ENCODE data around the gene MAGEA9B. TPM values are rescaled to one million over a fixed set of nuclear protein-coding genes. Genes with fewer than 3 reads are reported as not detected.
A peak's percentile ranks its signal among the peaks of the same experiment; 100 is the strongest.

MAGEA9B gene
- total RNA-seq, 1 experiment from 2014 or later: not detected

DNA sequence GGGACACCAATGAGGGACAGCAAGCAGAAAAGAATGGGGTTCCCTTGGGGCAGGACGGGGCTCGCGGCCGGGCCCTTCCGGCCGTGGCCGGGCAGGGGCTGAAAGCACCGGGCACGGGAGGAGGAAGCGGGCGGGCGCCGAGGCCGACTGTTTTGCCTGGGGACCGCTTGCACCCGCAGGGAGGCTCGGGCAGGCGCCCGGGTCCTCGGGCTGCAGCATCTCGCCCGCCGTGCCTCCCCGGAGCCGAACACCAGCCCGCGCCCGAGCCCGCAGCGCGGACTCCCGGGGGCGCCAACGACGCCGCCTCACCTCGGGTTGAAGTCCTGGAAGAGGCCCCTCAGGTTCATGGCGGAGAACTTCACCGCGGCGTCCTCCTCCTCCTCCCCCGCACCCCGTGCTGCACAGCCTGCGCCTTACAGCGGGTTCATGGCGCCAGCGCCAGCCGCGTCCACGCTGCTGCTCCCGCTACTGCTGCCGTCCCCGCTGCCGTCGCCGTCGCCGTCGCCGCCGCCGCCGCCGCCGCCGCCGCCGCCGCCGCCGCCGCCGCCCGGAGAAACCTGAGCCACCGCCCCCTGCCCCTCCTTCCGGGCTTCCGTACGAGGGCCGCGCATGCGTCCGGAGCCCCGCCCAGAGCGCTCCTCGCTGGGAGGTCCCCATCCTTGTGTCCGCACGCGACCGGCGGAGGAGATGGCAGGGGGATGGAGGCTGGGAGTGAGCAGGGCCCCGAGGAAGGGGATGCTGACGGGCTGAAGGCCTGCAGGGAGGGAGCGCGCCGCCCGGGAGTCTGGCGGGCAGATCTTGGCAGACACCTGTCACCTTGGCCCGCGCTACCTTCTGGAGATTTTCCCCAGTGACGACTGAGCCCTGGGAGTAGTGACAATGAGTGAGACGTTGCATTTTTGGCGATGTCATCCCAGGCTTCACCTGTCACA is 44.2 kb upstream of the MAGEA9B start, which contains the start of gene TMEM185A:
Gene TMEM185A, minus strand, starts transcription at position 559 of the 932 bp plus-strand sequence. Its CDS starts 212 bp downstream, at position 347.
- no peak within 1 kb of the TSS for H3K27ac ChIP-seq (ENCODE audit: insufficient read length, low read depth, low read length)
- H3K79me1 ChIP-seq (ENCODE audit: insufficient read depth, low read depth, low read length, poor library complexity, severe bottlenecking): no peaks in the 10 kb centered on the region
- H2BK20ac ChIP-seq (ENCODE audit: low read depth, low read length, poor library complexity, severe bottlenecking): no peak within 1 kb of the TSS
- Mint-ChIP-seq H3K4me3 (peak within 1 kb of the TSS; percentile 91 to 96), H3K4me1 (peaks cover 16 to 22% of the 10 kb centered on the region in 2 experiments), H3K27me3 (ENCODE audit: low read depth) (peaks cover 36% of the 10 kb centered on the region), H3K27ac (peak within 1 kb of the TSS; percentile 52 to 95 (median 75); a peak in 4 of 7 replicates), H3K9me3 (peaks cover 72 to 73% of the 10 kb centered on the region in 2 experiments), H3K36me3 (ENCODE audit: insufficient read depth in 1 of 3, low read depth in 3 of 3) (peaks cover 0 to 9% (median 5%) of the 10 kb centered on the region in 3 experiments; a peak in 3 of 7 replicates)
- H2AK5ac ChIP-seq (ENCODE audit: insufficient read length, low read length): no peak within 1 kb of the TSS
- H3K56ac ChIP-seq (ENCODE audit: insufficient read length, low read depth, low read length): no peak within 1 kb of the TSS
- H3K18ac ChIP-seq (ENCODE audit: insufficient read length, low read depth, low read length): no peak within 1 kb of the TSS
- H3K4me1 ChIP-seq (ENCODE audit: insufficient read depth, low read length): no peaks in the 10 kb centered on the region
- TF ChIP-seq, protein P1, sequence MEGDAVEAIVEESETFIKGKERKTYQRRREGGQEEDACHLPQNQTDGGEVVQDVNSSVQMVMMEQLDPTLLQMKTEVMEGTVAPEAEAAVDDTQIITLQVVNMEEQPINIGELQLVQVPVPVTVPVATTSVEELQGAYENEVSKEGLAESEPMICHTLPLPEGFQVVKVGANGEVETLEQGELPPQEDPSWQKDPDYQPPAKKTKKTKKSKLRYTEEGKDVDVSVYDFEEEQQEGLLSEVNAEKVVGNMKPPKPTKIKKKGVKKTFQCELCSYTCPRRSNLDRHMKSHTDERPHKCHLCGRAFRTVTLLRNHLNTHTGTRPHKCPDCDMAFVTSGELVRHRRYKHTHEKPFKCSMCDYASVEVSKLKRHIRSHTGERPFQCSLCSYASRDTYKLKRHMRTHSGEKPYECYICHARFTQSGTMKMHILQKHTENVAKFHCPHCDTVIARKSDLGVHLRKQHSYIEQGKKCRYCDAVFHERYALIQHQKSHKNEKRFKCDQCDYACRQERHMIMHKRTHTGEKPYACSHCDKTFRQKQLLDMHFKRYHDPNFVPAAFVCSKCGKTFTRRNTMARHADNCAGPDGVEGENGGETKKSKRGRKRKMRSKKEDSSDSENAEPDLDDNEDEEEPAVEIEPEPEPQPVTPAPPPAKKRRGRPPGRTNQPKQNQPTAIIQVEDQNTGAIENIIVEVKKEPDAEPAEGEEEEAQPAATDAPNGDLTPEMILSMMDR (conservative IDR thresholded peaks at IDR 0.05): no peak
- H2BK12ac ChIP-seq (ENCODE audit: insufficient read length, low read depth, low read length): no peak within 1 kb of the TSS
- H4K91ac ChIP-seq (ENCODE audit: insufficient read length, low read depth, low read length): no peak within 1 kb of the TSS
- H3K9me3 ChIP-seq (ENCODE audit: control insufficient read depth, low read depth, low read length): peaks cover 27% of the 10 kb centered on the region
- H3K23ac ChIP-seq (ENCODE audit: insufficient read length, low read depth, low read length): no peak within 1 kb of the TSS
- no peak within 1 kb of the TSS for H2BK15ac ChIP-seq (ENCODE audit: low read depth, low read length)
- no CpG with 5 or more reads among the region's 102 CpGs for WGBS (ENCODE audit: extremely low coverage, insufficient read length, low lambda C conversion rate)
- no peaks in the 10 kb centered on the region for H4K20me1 ChIP-seq (ENCODE audit: control insufficient read depth, insufficient read depth, insufficient read length)
- peak within 1 kb of the TSS; percentile 72 for H3K4me2 ChIP-seq (ENCODE audit: insufficient read depth, insufficient read length, low read length)
- H3K9ac ChIP-seq (ENCODE audit: extremely low read depth, insufficient read length, low read length): peak within 1 kb of the TSS; percentile 74
- peaks cover 4% of the 10 kb centered on the region; the same call in 1 of the 2 replicates for H3K79me2 ChIP-seq (ENCODE audit: insufficient read depth, low read length)
- H2BK120ac ChIP-seq (ENCODE audit: low read depth, low read length, poor library complexity, severe bottlenecking): no peak within 1 kb of the TSS
- no peak within 1 kb of the TSS for H4K8ac ChIP-seq (replicated peaks; ENCODE audit: insufficient read length, low read depth, low read length)
- H3K14ac ChIP-seq (ENCODE audit: insufficient read depth, low read length): peak within 1 kb of the TSS; percentile 20; the same call in 1 of the 2 replicates
- H3T11ph ChIP-seq (ENCODE audit: low read length): no peak within 1 kb of the TSS
- H2AFZ ChIP-seq (ENCODE audit: low read length): no peak within 1 kb of the TSS
- H3K4ac ChIP-seq (ENCODE audit: low read depth, low read length): no peak within 1 kb of the TSS
- no peak within 1 kb of the TSS for H4K5ac ChIP-seq (ENCODE audit: insufficient read length, low read depth, low read length)
- H3K23me2 ChIP-seq (ENCODE audit: insufficient read length, low read depth, low read length, poor library complexity, severe bottlenecking): peaks cover 8% of the 10 kb centered on the region
- no peak within 1 kb of the TSS for H2BK5ac ChIP-seq (ENCODE audit: insufficient read length, low read length)
- peak; percentile 71 for DNase-seq
- no peaks in the 10 kb centered on the region; the same call in 1 of the 2 replicates for H3K27me3 ChIP-seq (ENCODE audit: insufficient read depth, low read length)
